ENCODE measurements around the gene CASP12. TPM values are rescaled to one million over a fixed set of nuclear protein-coding genes. Genes with fewer than 3 reads are reported as not detected.

The CASP12 gene
- polyA plus RNA-seq, 1 donor (not counting 4 experiments of a cell fraction or from before 2014, with no cell fraction given), result not detected

- dilution Hi-C loops (cut with MboI; ENCODE audit: extremely low pct_ligation_motif_present, low sequenced_read_pairs), result no loop called here
- FAIRE-seq, result no peak
- no peak for DNase-seq (ENCODE audit: low read depth, low spot score)
These were observed 61.6 kb downstream of the CASP12 start for GRCh38 chr11:104836691-104837090.

More at GRCh38 chr11:104836691-104837090, 61.6 kb downstream of the CASP12 start:
- H3K4me3 ChIP-seq (ENCODE audit: control insufficient read depth in 2 of 3, extremely low read depth in 1 of 3, insufficient read depth in 2 of 3, low read depth in 1 of 3, low read length in 3 of 3), result no peak overlapping the region
- no peaks in the 10 kb centered on the region for H4K20me1 ChIP-seq (ENCODE audit: control insufficient read depth, extremely low read depth, insufficient read depth, low read length)
- no peak overlapping the region for H3K27ac ChIP-seq (ENCODE audit: control insufficient read depth, insufficient read depth, low read length)
- no peaks in the 10 kb centered on the region for H3K36me3 ChIP-seq (ENCODE audit: control insufficient read depth in 2 of 2, extremely low read depth in 1 of 2, insufficient read depth in 2 of 2, low read length in 2 of 2)
- H2AFZ ChIP-seq (ENCODE audit: control insufficient read depth, low read length), result no peak overlapping the region
- no peaks in the 10 kb centered on the region for H3K4me1 ChIP-seq (ENCODE audit: control insufficient read depth, extremely low read depth, insufficient read depth, low read length)
- H3K4me2 ChIP-seq (ENCODE audit: control insufficient read depth, extremely low read depth, insufficient read depth, low read depth, low read length), result no peak overlapping the region
- no peak for TF ChIP-seq CTCF (optimal IDR thresholded peaks at IDR 0.05 in 1 of 3, IDR thresholded peaks at IDR 0.05 in 1 of 3, conservative IDR thresholded peaks at IDR 0.05 in 1 of 3; ENCODE audit: extremely low read depth in 1 of 3, insufficient read depth in 2 of 3, low read length in 3 of 3)
- no peak for TF ChIP-seq EZH2 (IDR thresholded peaks at IDR 0.05; ENCODE audit: low read length)
- H3K9me3 ChIP-seq (ENCODE audit: control insufficient read depth, low read depth, low read length), result no peaks in the 10 kb centered on the region
- no peaks in the 10 kb centered on the region for H3K79me2 ChIP-seq (ENCODE audit: control insufficient read depth, insufficient read depth, low read length)
- H3K9ac ChIP-seq (ENCODE audit: control insufficient read depth, extremely low read depth, insufficient read depth, low read length), result no peak overlapping the region
- no peaks in the 10 kb centered on the region for H3K27me3 ChIP-seq (ENCODE audit: control insufficient read depth, extremely low read depth, insufficient read depth, low read length)
- no peaks in the 10 kb centered on the region for H3K9me1 ChIP-seq (ENCODE audit: control insufficient read depth, extremely low read depth, insufficient read depth, low read length)

Small RNA genes lying within 50 kb of the gene (small RNA-seq; reads per million reads assigned to genes)
- gene AP002004.1 (ENCODE audit: insufficient read length in 3 of 3, low read depth in 3 of 3, low replicate concordance in 1 of 3), result 0 reads per million in 3 experiments

Other genes with a start within 250 kb of the CASP12 start
- 106 to 130 TPM (median 127 TPM) in 3 replicates for gene CASP4, start 70.1 kb upstream of the CASP12 start, polyA plus RNA-seq
- gene CASP5, start 124.7 kb upstream of the CASP12 start, polyA plus RNA-seq, result 0.15 TPM in 1 of 3 replicates, not detected in the others
- gene CASP1, start 136.7 kb upstream of the CASP12 start, polyA plus RNA-seq, result 30.7 to 69.1 TPM (median 56.0 TPM) in 3 replicates
- gene CARD16, start 146.9 kb upstream of the CASP12 start, polyA plus RNA-seq, result 11.9 to 16.6 TPM (median 13.4 TPM) in 3 replicates
- gene CARD18, start 241.3 kb upstream of the CASP12 start, polyA plus RNA-seq, result 2.5 to 11.5 TPM (median 10.4 TPM) in 3 replicates

Measured in keratinocyte (primary cell).